Effector memory CD8-positive, alpha-beta T cell (primary cell): ENCODE results near the gene FBXO45.
A peak's percentile ranks its signal among the peaks of the same experiment; 100 is the strongest.
"Not testable (repeated sequence)": the region's sequence is repeated elsewhere in the genome, so short reads cannot be mapped to it uniquely, and the experiment has no call there.

Experiments used
- ATAC-seq: fragments of 150-1000 bp; cut with Tn5 transposase; replicated peaks from 2 replicates; pipeline ENCODE4 v1.10.0; 2021; ENCODE audit warnings: mild to moderate bottlenecking, moderate library complexity
- DNase-seq, 3 experiments: peaks; one replicate each; pipeline ENCODE4 v3.0.0; 2021
- H3K27ac Mint-ChIP-seq, 2 donors: one replicate each; pipeline ENCODE4 v1.8.0; 2022; ENCODE audit warnings: mild to moderate bottlenecking in 2 of 2, mixed read lengths in 2 of 2, moderate library complexity in 2 of 2
- H3K27me3 Mint-ChIP-seq, 2 donors: one replicate each; pipeline ENCODE4 v1.8.0; 2022; ENCODE audit warnings: mixed read lengths in 2 of 2
- H3K36me3 Mint-ChIP-seq: one replicate; pipeline ENCODE4 v1.8.0; 2022; ENCODE audit warnings: mild to moderate bottlenecking, moderate library complexity, mixed read lengths; ENCODE audit not compliant: insufficient read depth
- H3K4me1 Mint-ChIP-seq, 2 donors: one replicate each; pipeline ENCODE4 v1.8.0; 2022; ENCODE audit warnings: low read depth in 2 of 2, mixed read lengths in 2 of 2
- H3K4me3 Mint-ChIP-seq, 2 donors: one replicate each; pipeline ENCODE4 v1.8.0; 2022; ENCODE audit warnings: mild to moderate bottlenecking in 2 of 2, mixed read lengths in 2 of 2, moderate library complexity in 2 of 2
- H3K9me3 Mint-ChIP-seq, 2 donors: one replicate each; pipeline ENCODE4 v1.8.0; 2022; ENCODE audit warnings: mixed read lengths in 2 of 2

FBXO45 gene

DNA sequence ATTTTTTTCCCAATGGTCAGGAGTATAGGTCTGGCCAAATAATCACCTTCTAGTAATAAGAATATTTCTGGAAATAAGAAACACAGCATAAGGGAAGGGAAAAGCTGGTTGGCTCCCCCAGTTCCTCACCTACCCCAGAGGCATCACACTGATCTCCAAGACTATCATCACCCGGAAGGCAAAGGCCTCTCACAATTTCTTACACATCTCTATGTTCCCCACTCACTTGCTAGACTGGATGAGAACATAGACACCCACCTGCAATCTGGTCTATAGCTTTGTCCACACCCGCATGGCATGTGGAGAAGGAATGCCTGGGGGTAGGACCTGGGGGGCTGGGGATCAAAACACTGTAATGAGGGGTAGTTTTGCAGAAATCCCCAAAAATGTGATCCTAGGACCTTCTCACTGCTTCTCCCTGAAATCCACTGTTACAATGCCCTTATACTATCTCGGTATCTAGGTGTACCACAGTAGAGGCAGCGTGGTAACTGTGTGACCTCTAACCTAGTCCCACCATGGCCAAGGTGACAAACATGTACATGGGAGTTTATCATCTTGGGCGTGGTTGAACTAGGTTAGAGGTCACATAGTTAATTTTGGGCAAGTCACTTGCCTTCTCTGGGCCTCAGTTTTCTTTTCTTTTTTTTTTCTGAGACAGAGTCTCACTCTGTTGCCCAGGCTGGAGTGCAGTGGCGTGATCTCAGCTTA is 41.5 kb downstream of the FBXO45 start:
- peaks cover 22 to 29% of the 10 kb centered on the region in 2 donors for H3K4me1 Mint-ChIP-seq
- peaks cover 4% of the 10 kb centered on the region for H3K36me3 Mint-ChIP-seq
- DNase-seq (no peak), ATAC-seq (peak; percentile 61)
- H3K27ac Mint-ChIP-seq: peak overlapping the region; percentile 78 to 88
- H3K27me3 Mint-ChIP-seq: no peaks in the 10 kb centered on the region
- H3K4me3 Mint-ChIP-seq: peak overlapping the region; percentile 62
- no peaks in the 10 kb centered on the region for H3K9me3 Mint-ChIP-seq

DNA sequence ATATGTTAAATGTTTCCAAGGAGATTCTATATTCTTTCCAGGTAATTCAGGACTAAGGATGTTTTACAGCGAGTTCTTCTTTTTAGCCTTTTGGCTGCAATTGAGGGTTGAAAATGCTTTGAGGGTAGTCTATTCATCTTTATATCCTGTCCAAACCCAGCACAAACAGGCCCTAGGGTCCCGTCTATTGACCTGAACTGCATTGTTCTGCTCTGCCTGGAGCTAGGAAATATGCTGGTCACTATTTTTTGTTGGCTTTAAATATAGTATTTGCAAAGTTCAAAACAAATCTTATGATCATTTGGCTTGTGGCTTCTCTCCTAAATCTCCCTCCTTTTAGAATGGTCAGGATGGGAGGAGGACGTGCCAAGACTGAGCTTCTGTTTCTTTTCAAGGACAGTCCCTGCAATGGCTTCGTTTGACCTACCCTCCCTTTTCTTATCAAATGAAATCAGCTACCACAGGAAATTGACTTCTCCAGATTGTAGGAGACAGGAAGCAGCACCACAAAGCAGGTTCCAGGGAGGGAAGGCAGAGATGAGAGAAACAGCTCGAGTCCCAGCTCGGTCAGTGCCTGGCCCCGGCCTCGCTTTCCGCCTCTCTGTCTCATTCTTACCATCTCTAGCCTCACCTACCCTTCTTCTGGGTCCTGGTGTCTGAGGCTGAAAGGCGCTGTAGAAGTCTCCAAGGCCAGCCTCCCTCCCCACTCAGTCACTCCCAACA is 43.5 kb downstream of the FBXO45 start:
- Mint-ChIP-seq H3K27me3 (no peaks in the 10 kb centered on the region), H3K27ac (peak overlapping the region in 1 of 2 donors; percentile 84), H3K36me3 (peaks cover 4% of the 10 kb centered on the region), H3K9me3 (no peaks in the 10 kb centered on the region), H3K4me3 (peak overlapping the region; percentile 54 to 57), H3K4me1 (peaks cover 22 to 29% of the 10 kb centered on the region in 2 donors)
- DNase-seq (no peak), ATAC-seq (no peak)

DNA sequence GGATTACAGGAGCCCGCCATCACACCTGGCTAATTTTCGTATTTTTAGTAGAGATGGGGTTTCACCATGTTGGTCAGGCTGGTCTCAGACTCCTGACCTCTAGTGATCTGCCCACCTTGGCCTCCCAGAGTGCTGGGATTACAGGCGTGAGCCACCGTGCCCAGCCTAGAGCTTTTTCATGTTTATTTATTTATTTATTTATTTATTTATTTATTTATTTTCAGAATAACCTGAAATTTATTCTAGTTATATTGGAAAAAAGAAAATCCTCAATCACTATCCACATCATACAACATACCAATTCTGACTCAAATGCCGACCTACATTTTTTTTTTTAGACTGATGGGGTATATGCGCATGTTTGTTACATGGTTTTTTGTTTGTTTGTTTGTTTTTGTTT is 46.8 kb downstream of the FBXO45 start:
- DNase-seq, H3K27me3 Mint-ChIP-seq, H3K4me3 Mint-ChIP-seq, ATAC-seq, H3K9me3 Mint-ChIP-seq, H3K36me3 Mint-ChIP-seq, H3K27ac Mint-ChIP-seq: not testable (repeated sequence)
- H3K4me1 Mint-ChIP-seq: peaks cover 15 to 23% of the 10 kb centered on the region in 2 donors

DNA sequence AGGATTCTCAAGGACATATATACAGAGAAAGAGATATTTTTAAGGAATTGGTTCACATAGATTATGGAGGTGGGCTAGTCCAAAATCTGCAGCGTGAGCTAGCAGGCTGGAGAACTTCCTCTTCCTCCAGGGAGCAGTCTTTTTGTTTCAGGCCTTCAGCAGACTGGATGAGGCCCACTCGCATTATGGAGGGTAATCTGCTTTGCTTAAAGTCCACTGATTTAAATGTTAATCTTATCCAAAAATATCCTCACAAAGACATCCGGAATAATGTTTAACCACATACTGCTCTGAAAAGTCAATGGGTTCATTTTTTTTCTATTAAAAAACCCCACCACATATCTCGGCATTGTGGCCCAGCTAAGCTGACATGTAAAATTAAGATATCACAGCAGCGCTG is 48.8 kb downstream of the FBXO45 start:
- H3K9me3 Mint-ChIP-seq: no peaks in the 10 kb centered on the region
- no peaks in the 10 kb centered on the region for H3K27me3 Mint-ChIP-seq
- no peak for DNase-seq
- H3K36me3 Mint-ChIP-seq: peaks cover 5% of the 10 kb centered on the region
- ATAC-seq: no peak
- H3K27ac Mint-ChIP-seq: no peak overlapping the region
- H3K4me1 Mint-ChIP-seq: peaks cover 7 to 11% of the 10 kb centered on the region in 2 donors
- H3K4me3 Mint-ChIP-seq: no peak overlapping the region

DNA sequence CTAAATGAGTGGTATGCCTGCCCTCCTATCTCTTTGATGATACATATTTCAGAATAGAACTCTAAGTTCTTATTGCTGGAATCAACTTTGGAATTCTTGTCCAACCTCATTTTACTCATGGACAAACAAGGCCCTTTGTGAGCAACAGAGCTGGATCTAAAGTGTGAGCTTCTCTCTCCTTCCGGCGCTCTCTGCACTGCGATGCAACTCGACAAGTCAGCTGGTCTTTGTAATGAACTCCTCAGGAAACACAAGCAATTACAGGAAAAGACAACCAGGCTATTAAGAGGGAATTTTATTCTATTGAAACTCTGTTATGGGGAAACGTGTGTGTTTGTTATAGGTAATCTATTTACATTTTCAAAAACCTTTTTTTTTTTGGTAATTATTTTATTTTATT is 50.8 kb downstream of the FBXO45 start:
- Mint-ChIP-seq H3K4me1 (peaks cover 4 to 8% of the 10 kb centered on the region in 2 donors), H3K27me3 (no peaks in the 10 kb centered on the region), H3K27ac (no peak overlapping the region), H3K9me3 (no peaks in the 10 kb centered on the region), H3K4me3 (no peak overlapping the region), H3K36me3 (peaks cover 5% of the 10 kb centered on the region)
- DNase-seq (no peak), ATAC-seq (no peak)

DNA sequence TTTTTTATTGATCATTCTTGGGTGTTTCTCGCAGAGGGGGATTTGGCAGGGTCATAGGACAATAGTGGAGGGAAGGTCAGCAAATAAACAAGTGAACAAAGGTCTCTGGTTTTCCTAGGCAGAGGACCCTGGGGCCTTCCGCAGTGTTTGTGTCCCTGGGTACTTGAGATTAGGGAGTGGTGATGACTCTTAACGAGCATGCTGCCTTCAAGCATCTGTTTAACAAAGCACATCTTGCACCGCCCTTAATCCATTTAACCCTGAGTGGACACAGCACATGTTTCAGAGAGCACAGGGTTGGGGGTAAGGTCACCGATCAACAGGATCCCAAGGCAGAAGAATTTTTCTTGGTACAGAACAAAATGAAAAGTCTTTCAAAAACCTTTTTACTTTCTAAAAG is 51.2 kb downstream of the FBXO45 start:
- not testable (repeated sequence) for H3K9me3 Mint-ChIP-seq, DNase-seq, H3K27me3 Mint-ChIP-seq, ATAC-seq, H3K4me3 Mint-ChIP-seq, H3K36me3 Mint-ChIP-seq
- peak overlapping the region in 1 of 2 donors; percentile 72 for H3K27ac Mint-ChIP-seq
- peaks cover 7 to 12% of the 10 kb centered on the region in 2 donors for H3K4me1 Mint-ChIP-seq

DNA sequence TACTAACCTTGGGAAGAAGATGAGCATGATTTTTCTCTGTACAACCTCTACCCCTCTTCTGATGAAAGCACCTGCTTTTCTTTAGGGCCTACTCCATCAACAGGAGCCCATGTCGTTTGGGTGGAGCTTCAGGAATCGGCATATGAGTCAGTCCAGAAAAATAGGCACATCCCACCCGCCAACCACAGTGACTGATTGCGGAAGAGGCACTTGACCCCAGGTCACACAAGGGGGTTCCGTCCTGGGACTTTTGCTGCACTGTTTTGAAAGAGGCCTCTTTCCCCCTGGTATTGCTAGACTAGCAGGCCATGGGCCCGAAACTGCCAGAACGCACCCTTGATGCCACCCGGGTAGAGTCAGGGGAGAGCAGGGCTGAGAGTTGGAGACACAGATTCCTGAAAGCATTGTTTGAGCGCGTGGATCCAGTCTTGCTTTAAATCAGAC is 51.7 kb downstream of the FBXO45 start:
- Mint-ChIP-seq H3K27ac (peak overlapping the region; percentile 52 to 72), H3K4me3 (peak overlapping the region in 1 of 2 donors; percentile 46), H3K9me3 (no peaks in the 10 kb centered on the region), H3K27me3 (no peaks in the 10 kb centered on the region), H3K4me1 (peaks cover 11 to 14% of the 10 kb centered on the region in 2 donors), H3K36me3 (peaks cover 11% of the 10 kb centered on the region)
- ATAC-seq (peak; percentile 73), DNase-seq (no peak)

DNA sequence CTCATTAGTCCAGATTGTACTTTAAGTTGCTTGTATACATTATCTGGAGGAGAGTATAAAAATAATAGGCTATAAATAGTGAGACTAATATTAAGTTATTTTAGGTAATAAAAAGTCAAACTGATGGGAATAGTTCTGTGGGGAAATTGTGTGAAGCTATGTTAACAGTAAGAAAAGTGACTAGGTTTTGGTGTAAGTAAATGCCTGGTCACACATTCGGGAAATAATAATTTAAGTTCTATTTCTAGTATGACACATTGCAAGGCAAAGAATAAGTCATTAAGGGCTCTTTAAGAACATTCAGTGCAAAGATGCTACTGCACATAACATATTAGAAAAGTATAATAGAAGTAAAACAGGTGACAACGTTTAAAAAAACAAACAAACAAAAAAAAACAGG is 52.2 kb downstream of the FBXO45 start:
- Mint-ChIP-seq H3K4me3 (no peak overlapping the region), H3K9me3 (no peaks in the 10 kb centered on the region), H3K27me3 (no peaks in the 10 kb centered on the region), H3K27ac (peak overlapping the region; percentile 52 to 72), H3K36me3 (peaks cover 11% of the 10 kb centered on the region), H3K4me1 (peaks cover 11 to 17% of the 10 kb centered on the region in 2 donors)
- ATAC-seq (no peak), DNase-seq (no peak)

DNA sequence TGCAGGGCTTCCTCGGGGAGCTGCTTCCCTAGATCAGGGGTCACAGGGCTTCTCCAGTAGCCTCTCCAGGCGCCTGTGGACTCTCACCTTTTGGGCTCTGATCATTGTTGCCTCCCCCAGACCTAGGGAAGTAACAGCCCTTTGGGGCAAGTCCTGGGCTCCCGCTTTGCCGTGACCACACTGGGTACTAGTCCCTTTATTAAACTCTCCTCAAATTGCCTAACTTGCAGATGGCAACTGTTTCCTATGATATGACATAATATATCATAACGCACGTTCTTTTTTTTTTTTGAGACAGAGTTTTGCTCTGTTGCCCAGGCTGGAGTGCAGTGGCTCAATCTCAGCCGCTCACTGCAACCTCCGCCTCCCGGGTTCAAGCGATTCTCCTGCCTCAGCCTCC is 53.2 kb downstream of the FBXO45 start:
- ATAC-seq (no peak), DNase-seq (no peak)
- no peaks in the 10 kb centered on the region for H3K9me3 Mint-ChIP-seq
- H3K36me3 Mint-ChIP-seq: peaks cover 11% of the 10 kb centered on the region
- no peak overlapping the region for H3K27ac Mint-ChIP-seq
- no peaks in the 10 kb centered on the region for H3K27me3 Mint-ChIP-seq
- H3K4me1 Mint-ChIP-seq: peaks cover 11 to 17% of the 10 kb centered on the region in 2 donors
- H3K4me3 Mint-ChIP-seq: no peak overlapping the region

DNA sequence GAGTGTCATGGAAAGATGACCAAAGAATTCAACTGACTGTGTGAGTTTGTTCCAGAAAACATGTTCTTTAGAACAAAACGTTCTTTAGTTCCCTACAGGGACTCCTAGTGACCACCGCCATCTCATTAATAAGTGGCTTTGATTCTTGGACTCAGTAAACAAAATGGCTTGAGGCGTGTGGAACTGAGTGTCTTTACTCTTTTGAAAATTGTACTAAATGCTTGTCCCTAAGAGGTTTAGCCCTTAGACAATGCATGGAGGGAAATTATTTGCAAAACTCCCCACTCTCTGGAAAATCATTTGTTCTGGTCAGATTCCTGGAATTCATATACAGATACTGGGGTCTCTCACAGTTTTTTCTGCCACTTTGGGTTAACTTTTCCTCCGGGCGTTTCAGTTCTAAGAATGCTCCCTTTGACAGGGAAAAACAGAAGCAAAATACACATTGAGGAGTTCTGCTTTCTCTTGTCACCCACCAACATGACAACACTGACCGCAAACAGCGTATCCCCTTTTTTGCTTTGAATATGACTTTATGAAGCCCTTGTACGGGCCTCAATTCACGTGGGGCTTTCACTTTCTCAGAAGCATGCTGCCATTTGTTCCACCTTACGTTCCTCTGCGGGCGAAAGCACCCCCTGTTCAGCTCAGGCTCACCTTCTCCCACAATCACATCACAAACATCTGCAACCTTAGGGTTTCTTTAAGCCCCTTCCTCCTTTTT is 55.8 kb downstream of the FBXO45 start:
- no peak for DNase-seq
- no peaks in the 10 kb centered on the region for H3K27me3 Mint-ChIP-seq
- H3K36me3 Mint-ChIP-seq: peaks cover 11% of the 10 kb centered on the region
- peak; percentile 58 for ATAC-seq
- H3K9me3 Mint-ChIP-seq: no peaks in the 10 kb centered on the region
- peaks cover 11 to 20% of the 10 kb centered on the region in 2 donors for H3K4me1 Mint-ChIP-seq
- peak overlapping the region in 1 of 2 donors; percentile 63 for H3K27ac Mint-ChIP-seq
- H3K4me3 Mint-ChIP-seq: peak overlapping the region; percentile 70 to 76

DNA sequence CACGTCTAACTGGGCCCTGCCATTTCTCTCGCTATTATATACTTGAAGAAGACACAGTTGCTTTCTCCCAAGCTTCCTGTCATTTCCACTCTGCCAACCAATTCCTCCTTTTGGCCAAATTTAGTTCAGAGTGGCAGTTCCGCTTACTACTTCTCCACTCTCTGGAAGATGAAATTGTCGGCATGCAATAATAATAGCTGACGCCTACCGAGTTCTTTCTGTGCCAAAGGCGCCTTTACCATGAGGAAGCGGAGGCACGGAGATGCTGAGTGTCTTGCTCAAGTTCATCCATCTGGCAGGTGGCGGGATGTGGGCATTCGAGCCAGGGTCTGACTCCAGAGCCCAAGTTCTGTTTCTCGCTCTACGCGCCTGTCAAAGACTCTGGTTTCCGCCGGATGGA is 56.4 kb downstream of the FBXO45 start:
- Mint-ChIP-seq H3K36me3 (peaks cover 15% of the 10 kb centered on the region), H3K4me3 (peak overlapping the region; percentile 70 to 76), H3K27me3 (no peaks in the 10 kb centered on the region), H3K27ac (peak overlapping the region in 1 of 2 donors; percentile 63), H3K4me1 (peaks cover 17 to 25% of the 10 kb centered on the region in 2 donors), H3K9me3 (no peaks in the 10 kb centered on the region)
- no peak for ATAC-seq
- no peak for DNase-seq

DNA sequence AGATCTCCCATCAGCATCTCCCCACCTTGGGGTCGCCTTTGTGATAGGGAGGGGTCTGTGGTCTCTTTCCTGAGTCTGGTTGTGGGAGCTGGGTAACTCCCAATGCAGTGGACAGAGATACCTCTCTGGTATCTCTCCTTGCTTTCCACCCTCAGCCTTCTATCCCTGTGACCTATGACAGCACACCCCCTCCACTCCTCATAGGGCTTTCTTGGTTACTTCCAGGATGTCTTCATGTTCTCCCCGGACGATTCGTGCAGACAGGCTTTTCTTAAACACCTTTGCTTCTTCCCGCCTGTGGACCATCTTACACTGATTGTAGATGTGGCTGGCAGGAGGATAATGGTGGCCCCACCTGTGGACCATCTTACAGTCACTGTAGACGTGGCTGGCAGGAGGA is 56.9 kb downstream of the FBXO45 start:
- Mint-ChIP-seq H3K9me3 (no peaks in the 10 kb centered on the region), H3K4me1 (peaks cover 18 to 25% of the 10 kb centered on the region in 2 donors), H3K27ac (no peak overlapping the region), H3K36me3 (peaks cover 15% of the 10 kb centered on the region), H3K27me3 (no peaks in the 10 kb centered on the region), H3K4me3 (peak overlapping the region; percentile 70 to 76)
- DNase-seq: no peak
- ATAC-seq: no peak

DNA sequence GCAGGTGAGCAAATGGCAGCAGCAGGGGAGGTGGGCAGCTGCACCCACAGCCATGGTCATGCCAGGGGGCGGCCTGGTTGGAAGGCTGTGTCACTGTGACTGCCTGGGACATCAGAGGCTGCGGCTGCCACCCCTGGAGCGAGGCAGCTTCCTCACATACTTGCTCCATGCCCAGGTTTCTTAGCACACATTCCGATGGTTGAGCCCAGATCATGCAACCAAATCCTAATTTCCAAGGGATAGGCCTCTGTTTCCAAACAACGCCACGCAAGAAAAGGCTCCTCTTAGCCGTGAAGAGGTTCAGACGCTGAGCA is 59.4 kb downstream of the FBXO45 start:
- Mint-ChIP-seq H3K9me3 (no peaks in the 10 kb centered on the region), H3K4me3 (no peak overlapping the region), H3K4me1 (peaks cover 33 to 42% of the 10 kb centered on the region in 2 donors), H3K27ac (no peak overlapping the region), H3K36me3 (peaks cover 14% of the 10 kb centered on the region), H3K27me3 (no peaks in the 10 kb centered on the region)
- ATAC-seq (no peak), DNase-seq (no peak)
